HG03103 (cell line): ENCODE measurements around the gene HACE1.
"Not testable (repeated sequence)": the region's sequence is repeated elsewhere in the genome, so short reads cannot be mapped to it uniquely, and the experiment has no call there.

Experiments used
- ATAC-seq: cut with Tn5 transposase; IDR thresholded peaks from one replicate; pipeline ENCODE4 v1.9.1; 2021; ENCODE audit warnings: low read depth; ENCODE audit not compliant: unreplicated experiment

The HACE1 gene

DNA sequence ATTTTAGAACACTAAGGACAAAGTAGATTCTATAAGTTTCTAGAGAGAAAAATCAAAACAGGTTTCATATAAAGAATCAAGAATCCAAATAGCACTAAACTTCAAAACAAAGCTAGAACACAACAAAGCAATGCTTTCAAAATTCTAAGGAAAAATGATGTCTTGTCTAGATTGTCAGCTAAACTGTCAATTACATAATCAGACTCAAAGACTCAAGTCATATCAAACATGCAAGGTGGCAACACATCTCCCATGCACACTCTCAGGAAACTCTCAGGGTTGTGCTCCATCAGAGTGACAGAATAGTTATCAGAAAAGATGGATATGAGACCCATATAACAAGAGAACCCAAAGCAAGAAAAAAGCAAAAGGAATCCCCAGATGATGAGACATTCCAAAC, 23.9 kb downstream of the HACE1 start:
- no peak for ATAC-seq

DNA sequence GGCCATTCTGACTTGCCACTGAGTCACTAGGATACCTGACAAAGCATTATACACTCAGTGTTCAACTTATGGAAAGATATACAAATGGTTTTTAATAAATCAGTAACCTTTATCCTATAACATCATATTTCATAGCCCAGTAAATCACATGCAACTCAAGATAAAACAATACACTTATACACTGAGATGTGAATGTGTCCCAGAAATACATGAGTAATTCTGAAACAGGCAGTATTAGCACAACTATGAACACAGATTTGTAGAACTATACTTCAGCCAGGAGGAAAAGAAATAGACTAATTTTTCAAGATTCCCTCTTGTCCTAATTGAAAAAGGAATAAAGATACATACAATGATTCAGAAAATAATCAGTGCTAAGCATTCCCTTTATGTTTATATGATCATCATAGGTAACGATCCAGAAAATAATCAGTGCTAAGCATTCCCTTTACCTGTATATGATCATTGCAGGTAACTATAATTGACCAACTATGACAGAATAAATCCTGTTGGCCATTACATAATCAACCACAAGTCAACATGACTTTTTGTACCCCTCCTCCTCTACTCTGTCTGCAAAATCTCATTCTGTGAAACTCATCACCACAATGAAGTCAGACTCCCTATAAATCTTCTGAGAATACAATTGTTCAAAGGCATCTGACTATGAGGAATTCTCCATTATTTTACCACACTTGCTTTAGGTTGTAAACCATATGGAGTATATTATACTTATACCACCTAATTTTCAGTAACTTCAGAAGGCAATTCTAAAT, 30.3 kb downstream of the HACE1 start:
- ATAC-seq: no peak

DNA sequence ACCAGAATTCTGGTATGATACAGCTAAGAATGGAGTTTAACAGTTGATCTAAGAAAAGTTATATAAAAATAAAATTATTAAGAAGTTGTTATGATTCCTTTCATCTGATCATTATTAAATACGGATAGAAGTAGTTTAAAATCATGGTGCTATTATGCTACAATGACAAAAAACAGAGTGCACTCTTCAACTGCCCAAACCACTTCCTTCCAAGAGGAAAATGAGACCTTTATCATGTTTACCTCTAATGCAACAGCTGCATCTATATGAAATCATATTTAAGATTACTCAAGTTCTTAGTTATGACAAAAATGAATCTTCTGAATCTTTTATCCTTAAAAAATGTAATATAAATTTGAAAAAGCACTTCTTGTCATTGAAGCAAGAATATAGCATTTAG, 31.2 kb downstream of the HACE1 start:
- ATAC-seq: no peak

DNA sequence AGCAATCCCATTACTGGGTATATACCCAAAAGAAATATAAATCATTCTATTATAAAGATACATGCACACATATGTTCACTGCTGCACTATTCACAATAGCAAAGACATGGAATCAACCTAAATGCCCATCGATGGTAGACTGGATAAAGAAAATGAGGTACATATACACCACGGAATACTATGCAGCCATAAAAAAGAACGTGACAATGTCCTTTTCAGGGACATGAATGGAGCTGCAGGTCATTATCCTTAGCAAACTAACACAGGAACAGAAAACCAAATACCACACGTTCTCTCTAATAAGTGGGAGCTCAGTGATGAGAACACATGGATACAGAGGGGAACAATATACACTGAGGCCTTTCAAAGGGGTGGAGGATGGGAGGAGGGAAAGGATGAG, 38.9 kb downstream of the HACE1 start:
- ATAC-seq: not testable (repeated sequence)

DNA sequence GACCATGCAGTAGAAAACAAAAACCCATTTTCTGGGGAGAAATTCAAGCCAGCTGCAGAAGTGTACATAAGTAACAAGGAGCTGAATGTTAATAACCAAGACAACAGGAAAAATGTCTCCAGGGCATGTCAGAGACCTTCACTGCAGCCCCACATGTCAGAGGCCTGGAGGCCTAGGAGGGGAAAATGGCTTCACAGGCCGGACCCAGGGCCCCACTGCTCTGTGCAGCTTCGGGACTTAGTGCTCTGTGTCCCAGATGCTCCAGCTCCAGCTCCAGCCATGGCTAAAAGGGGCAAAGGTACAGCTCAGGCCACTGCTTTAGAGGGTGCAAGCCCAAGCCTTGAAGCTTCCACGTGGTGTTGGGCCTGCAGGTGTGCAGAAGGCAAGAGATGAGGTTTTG, 43.6 kb downstream of the HACE1 start:
- ATAC-seq: no peak

DNA sequence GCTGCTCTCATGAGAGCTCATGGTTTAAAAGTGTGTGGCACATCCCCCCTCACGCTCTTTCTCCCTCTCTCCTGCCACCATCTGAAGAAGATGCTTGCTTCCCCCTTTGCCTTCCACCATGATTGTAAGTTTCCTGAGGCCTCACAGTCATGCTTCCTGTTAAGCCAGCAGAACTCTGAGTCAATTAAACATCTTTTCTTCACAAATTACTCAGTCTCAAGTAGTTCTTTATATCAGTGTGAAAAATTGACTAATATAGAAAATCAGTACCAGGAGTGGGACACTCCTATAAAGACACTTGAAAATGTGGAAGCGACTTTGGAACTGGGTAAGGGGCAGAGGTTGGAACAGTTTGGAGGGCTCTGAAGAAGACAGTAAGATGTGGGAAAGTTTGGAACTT, 45.0 kb downstream of the HACE1 start:
- ATAC-seq: no peak

DNA sequence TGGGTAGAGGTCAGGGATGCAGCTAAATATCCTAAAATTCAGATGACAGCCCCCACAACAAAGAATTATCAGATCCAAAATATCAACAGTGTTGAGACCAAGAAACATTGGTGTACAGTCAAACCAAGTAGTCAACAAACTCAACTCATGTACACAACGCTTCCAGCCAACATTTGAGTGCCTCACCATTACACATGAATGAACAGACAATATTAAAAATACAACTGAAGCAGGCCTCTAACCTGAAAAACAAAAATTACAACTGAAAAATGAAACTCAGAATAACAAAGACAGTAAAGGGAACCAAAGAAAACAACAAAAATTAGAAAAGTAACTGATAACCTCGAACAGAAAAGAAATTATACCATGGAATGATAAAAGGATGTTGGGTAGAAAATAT, 46.2 kb downstream of the HACE1 start:
- no peak for ATAC-seq

DNA sequence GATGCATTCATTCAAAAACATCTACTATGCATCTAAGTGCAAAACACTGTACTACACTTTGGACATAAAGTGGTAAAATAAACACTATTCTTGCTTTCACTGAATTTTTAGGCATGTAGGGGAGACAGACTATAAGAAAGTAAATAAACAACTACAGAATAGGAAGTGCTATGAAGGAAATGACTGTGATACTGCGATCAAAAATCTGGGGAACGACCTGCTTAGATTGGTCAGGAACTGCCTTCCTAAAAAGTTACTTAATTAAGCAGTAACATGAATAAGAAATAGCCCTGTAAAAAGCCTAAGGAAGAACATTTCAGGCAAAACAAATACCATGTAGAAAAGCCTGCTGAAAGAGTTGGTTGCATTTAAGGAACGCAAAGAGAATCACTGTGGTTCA, 50.6 kb downstream of the HACE1 start:
- ATAC-seq: no peak

DNA sequence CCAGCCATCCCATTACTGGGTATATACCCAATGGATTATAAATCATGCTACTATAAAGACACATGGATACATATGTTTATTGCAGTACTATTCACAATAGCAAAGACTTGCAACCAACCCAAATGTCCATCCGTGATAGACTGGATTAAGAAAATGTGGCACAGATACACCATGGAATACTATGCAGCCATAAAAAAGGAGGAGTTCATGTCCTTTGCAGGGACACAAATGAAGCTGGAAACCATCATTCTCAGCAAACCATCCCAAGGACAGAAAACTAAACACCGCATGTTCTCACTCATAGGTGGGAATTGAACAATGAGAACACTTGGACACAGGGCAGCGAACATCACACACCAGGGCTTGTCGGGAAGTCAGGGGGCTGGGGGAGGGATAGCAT, 54.4 kb downstream of the HACE1 start:
- not testable (repeated sequence) for ATAC-seq

DNA sequence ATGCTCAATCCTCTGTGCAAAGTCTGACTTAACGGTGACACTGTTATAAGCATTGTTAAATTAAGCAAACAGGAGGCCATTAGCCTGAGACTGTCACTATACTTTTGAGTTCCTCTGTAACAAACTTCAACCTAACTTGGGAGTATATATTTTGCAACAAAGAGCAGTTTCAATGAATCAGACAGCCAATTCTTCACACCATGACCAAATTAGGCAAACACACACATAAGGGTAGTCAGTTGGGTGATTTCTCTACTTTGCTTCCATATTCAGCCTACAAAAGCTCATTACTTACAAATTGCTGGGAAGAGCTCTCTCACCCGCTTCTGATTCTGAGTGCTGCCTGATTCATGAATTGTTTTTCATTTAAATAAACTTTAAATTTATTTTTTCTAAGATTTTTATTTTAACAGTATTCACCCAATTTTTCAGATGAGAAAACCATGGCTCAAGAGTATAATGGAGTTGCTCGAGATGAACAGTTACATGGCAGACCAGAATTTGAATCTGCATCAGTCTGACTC, 60.5 kb downstream of the HACE1 start:
- no peak for ATAC-seq

DNA sequence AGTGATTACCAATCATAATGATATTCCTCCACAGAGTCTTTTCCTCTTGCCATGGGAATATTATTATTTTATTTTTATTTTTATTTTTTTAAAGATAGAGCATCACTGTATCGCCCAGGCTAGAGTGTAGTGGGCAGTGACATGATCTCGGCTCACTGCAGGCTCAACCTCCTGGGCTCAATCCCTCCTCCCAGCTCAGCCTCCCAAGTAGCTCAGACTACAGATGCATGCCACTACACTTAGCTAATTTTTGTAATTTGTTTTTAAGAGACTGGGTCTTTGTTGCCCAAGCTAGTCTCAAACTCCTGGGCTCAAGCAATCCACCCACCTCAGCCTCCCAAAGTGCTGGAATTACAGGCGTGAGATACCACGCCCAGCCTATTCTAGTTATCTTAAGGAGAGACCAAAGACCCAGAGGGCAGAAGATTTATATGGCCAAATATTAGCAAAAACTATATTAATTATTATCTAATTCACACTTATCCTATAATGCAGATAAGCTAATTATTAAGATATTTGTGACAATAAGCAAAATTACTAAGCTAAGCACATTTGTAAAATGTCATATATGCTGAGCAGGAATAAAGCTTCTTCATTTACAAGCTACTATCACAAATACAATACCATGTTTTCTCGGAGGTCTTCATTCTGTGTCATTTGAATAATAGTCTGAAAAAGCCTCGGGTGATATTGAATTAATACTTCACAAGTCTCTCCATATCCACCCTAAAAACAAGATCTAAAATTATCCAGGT, 63.5 kb downstream of the HACE1 start:
- no peak for ATAC-seq

DNA sequence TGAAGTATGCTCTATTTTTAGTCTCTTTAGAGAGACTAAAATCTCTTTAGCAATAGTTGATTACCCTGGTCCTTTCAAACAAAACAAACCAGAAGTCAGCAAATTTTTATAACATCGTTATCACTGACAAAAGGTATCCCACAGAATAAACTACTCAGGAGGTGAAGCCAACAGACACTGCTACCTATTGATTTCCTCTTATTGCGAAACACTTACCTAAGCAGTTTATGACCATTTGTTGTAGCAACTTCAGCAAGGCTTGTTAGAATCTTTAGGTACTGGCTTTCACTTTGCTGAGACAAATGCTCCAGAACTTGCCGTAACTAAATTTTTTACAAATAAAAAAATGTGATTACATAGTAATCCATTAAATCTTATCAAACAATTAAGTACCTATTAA, 64.4 kb downstream of the HACE1 start:
- ATAC-seq: no peak

DNA sequence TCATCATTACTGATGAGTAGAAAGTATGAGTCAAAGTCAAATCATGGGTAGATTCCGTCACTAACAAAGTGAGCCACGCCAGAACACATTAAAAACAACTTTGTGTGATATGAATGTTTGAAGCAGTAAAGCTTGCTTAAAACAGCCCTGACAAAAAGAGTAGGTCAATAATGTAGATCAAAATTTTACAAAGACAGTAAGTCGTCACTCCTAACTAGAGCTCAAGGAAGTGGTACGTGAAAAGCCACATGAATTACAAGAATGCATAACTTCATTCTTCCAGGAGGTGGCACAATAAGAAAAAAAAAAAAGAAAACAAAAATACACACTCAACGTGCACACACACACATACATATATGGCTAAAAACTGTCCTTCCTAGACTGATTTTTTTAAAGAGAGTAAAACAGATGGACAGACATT, 69.9 kb downstream of the HACE1 start:
- peak; percentile 81 for ATAC-seq

DNA sequence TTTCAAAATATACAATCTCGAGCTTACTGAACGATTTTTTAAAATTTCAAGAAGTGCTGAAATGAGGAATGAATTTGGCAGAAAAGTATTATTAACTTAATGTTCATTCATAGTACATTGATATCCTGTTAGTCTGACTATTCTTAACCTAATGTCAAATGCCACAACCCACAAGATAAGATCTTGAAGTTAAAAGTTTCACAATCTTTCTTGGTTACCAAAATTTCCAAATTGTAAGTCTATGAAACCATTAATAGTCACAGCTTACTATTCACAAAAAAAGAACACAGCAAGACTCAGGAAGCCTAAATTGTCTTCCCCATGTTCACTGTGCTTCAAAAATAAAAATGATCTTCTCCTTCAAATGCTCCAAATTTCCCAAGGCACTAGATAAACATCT, 71.3 kb downstream of the HACE1 start:
- no peak for ATAC-seq

DNA sequence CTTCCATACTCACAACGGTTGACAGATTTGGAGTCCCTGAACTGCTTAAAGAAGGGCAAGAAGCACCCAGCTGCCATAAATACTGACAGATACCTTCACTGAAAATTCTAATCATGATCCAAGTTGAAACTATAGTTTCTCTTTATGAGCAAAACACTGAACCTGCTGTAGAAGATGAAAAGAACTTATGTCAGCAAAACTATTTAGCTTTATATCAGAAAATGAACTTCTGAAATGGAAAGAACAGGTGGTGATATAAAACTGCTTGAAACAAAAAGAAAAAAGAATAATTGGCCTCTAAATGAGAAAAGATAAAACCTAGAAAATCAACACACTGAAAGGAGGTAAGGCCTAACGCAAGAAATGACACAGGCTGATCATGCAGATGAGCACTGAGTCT, 72.4 kb downstream of the HACE1 start:
- no peak for ATAC-seq

DNA sequence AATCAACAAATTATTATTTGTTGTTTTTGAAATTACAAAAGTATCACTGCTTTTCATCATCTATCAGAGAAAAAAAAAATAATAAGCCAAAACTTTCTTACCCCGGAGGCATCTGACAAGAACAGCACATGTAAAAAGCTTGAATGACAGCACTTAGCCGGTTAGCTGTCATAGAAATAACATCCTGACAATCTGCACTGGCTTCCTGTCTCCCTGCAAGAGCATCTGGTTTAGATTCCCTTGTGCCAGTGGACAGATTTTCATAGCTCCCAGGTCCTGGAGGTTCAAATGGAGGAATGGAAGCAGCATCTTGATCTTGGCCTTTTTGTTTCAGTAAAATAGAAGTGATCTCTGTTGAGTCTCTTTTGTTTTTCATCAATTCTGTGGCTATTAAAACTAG, 74.8 kb downstream of the HACE1 start:
- no peak for ATAC-seq

DNA sequence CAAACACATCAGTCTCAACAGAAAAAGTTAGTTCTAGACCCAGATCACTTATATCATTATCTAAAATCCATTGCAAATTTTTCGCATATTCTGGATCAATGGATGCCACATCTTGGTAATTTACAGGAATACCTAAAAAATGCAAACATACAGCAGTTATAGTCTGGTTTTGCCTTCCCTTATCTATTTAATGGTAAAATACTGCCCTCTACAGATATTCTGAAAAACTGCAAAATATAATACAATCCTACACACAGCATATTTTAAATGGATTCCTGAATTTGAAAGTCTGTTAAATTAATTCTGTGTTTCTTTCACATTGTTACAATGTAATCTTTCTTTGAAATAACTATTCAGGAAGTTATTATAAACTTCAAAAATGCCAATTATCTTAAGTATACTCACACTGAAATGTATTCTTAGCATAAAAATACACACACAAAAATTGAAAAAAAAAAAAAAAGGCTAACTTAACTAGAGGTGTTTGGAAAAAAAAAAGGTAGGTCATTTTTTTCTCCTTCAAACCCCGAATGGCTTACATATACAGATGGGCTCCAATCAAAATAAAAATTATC, 88.4 kb downstream of the HACE1 start:
- ATAC-seq: peak; percentile 62

DNA sequence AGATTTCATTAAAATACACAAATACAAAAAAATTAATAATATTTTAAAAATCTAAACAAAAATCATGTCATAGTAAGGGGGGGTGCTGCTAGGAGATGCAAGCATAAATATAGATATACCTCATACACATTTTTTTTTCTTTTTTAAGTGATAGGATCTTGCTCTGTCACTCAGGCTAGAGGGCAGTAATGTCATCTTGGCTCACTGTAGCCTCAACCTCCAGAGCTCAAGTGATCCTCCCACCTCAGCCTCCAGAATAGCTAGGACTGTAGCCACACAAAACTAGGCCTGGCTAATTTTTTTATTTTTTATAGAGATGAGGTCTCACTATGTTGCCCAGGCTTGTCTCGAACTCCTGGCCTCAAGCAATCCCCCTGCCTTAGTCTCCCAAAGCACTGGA, 90.8 kb downstream of the HACE1 start:
- no peak for ATAC-seq

DNA sequence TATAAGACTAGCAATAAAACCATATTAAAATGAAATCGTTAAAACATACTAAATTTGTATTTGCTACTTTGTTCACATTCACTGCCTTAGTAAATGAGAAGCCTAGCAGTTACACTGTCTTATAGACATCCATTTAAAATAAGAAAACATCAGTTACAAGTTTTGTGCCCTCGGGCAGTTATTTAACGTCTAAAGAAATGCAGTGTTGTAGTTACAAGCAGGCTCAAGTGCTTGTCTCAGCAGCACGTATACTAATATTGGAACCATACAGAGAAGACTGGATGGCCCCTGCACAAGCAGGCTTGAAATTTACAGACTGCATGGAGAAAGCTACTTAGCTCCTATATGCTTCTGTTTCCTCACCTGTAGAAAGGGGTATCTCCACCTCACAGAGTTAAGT, 93.1 kb downstream of the HACE1 start:
- ATAC-seq: no peak

DNA sequence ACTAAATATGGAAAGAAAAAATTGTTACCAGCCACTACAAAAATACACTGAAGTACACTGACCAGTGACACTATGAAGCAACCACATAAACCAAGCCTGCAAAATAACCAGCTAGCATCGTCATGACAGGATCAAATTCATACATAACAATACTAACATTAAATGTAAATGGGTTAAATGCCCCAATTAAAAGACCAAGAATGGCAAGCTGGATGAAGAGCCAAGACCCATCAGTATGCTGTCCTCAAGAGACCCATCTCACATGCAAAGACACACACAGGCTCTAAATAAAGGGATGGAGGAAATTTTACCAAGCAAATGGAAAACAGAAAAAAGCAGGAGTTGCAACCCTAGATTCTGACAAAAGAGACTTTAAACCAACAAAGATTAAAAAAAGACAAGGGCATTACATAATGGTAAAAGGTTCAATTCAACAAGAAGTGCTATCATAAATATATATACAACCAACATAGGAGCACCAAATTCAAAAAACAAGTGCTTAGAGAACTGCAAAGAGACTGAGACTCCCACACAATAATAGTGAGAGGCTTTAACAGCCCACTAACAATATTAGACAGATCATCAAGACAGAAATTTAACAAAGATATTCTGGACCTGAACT, 104.8 kb downstream of the HACE1 start:
- ATAC-seq: no peak

DNA sequence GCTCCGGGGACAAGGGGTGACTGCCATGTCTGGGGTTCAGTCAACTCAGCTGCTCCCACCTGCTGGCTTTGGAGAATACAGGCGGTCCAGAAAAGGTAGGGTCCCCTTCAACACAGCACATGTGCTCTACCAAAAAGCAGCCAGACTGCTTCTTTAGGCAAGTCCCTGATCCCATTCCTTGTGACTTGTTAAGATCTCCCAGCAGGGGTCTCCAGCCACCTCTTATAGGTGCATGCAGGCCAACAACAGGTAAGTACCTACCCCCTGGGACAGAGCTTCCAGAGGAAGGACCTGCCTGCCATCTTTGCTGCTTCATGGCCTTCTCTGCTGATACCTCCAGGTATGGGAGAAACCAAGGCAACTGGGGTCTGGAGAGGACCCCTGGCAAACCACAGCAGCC, 106.5 kb downstream of the HACE1 start:
- no peak for ATAC-seq
